RWPE1 (cell line): ENCODE data around the gene BCR.

Experiments used
- CTCF ChIA-PET: fragments of 350-600 bp; sonication (Branson Sonifier 250); formaldehyde crosslinking; extraction: SDS; loops from one replicate; lab custom pipeline; 2021; lab: Yijun Ruan, JAX
- POLR2A ChIA-PET: fragments of 400-600 bp; formaldehyde crosslinking; extraction: SDS; loops from one replicate; lab custom pipeline; 2020; ENCODE audit warnings: antibody characterized with exemption; ENCODE audit not compliant: low non-redundant PET; lab: Yijun Ruan, JAX
- DNase-seq: peaks from one replicate; pipeline ENCODE4 v3.0.0; 2012; ENCODE audit warnings: low spot score
- H3K27ac ChIP-seq: fragments of 450-650 bp; 2 replicates; pipeline ENCODE4 v1.5.1; 2017
- TF ChIP-seq, protein P1 (sequence below): fragments of 450-650 bp; conservative IDR thresholded peaks from 2 replicates; pipeline ENCODE4 v1.5.1; 2017; ENCODE audit warnings: low read depth, mild to moderate bottlenecking

The BCR gene

GRCh38 chr22:23270798-23271596 lies 90.7 kb downstream of the BCR start:
- POLR2A ChIA-PET = interaction anchor here (0.6 kb wide), 1 partner anchor 90 kb away, joined by 3 read pairs; no protein-coding TSS in a partner anchor
- TF ChIP-seq, protein P1, sequence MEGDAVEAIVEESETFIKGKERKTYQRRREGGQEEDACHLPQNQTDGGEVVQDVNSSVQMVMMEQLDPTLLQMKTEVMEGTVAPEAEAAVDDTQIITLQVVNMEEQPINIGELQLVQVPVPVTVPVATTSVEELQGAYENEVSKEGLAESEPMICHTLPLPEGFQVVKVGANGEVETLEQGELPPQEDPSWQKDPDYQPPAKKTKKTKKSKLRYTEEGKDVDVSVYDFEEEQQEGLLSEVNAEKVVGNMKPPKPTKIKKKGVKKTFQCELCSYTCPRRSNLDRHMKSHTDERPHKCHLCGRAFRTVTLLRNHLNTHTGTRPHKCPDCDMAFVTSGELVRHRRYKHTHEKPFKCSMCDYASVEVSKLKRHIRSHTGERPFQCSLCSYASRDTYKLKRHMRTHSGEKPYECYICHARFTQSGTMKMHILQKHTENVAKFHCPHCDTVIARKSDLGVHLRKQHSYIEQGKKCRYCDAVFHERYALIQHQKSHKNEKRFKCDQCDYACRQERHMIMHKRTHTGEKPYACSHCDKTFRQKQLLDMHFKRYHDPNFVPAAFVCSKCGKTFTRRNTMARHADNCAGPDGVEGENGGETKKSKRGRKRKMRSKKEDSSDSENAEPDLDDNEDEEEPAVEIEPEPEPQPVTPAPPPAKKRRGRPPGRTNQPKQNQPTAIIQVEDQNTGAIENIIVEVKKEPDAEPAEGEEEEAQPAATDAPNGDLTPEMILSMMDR = no peak
- DNase-seq = no peak
- CTCF ChIA-PET = no interaction called here
- peak overlapping the region; percentile 51 for H3K27ac ChIP-seq

- no peak for DNase-seq
- TF ChIP-seq, protein P1 = no peak
- ChIA-PET CTCF (no interaction called here), POLR2A (no interaction called here)
- peak overlapping the region; percentile 51 for H3K27ac ChIP-seq
Observed at GRCh38 chr22:23271597-23271908, 91.2 kb downstream of the BCR start.

DNA sequence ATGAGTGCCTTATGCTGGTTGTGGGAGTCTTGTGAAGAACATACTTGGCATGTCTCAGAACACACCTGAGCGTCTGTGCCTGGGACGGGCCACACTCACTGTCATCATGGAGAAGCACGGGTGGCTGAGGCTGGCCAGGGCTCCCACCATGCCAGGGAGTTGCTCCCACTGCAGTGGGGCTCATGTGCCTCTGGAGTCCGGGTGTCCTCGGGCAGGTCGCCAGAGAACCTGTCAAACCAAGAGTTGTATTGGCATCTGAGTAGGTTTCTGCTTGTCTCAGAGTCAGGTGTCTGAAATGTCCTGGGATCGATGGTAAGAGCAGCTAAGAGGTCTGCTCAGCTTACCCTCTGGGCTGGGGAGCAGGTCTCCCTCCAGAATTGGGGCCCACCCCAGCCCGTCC lies 92.1 kb downstream of the BCR start:
- DNase-seq = no peak
- ChIA-PET CTCF (no interaction called here), POLR2A (no interaction called here)
- TF ChIP-seq, protein P1 = no peak
- H3K27ac ChIP-seq = no peak overlapping the region

DNA sequence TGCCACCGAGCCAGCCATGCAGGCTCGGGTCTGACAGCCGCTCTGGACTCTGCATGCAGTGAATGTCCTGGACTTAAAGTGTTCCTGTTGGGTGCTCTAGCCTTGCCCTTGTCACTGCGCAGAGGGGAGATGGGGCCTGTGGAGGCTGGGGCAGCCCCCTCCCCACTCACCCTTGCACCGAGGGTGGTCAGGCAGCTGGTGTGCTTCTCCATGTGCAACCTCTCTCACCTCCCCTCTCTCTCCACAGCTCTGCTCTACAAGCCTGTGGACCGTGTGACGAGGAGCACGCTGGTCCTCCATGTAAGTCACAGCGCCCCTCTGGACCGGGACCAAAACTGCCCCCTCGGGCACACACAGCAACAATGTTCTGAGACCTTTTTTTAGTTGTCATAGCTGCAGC lies 92.5 kb downstream of the BCR start:
- POLR2A ChIA-PET = no interaction called here
- H3K27ac ChIP-seq = peak overlapping the region; percentile 25
- TF ChIP-seq, protein P1 = no peak
- CTCF ChIA-PET = no interaction called here
- no peak for DNase-seq

GRCh38 chr22:23273445-23274145 lies 93.3 kb downstream of the BCR start:
- POLR2A ChIA-PET = no interaction called here
- TF ChIP-seq, protein P1 = no peak
- CTCF ChIA-PET = interaction anchor here (0.7 kb wide), 1 partner anchor 17 kb away, joined by 4 read pairs; no protein-coding TSS in a partner anchor

DNA sequence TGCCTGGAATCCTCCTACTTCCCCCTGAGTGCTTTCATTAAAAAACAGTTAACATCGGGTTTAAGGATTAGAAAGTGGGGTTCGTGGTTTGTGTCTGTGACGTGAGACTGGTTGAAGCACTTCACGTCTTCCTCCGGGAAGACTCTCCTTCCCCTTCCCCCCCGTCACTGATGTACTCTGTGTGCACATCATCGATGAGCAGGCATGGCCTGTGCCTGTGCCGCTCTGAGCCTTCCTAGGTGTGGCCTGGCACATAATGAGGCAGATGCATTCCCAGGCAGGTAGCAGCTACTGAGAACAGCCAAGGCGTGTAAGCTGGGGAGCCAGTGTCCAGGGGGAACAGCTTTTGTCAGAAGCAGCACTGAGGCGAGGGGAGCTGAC lies 93.8 kb downstream of the BCR start:
- POLR2A ChIA-PET = no interaction called here
- TF ChIP-seq, protein P1 = no peak
- H3K27ac ChIP-seq = peak overlapping the region; percentile 25
- CTCF ChIA-PET = interaction anchor here (0.7 kb wide), 1 partner anchor 17 kb away, joined by 4 read pairs; no protein-coding TSS in a partner anchor
- no peak for DNase-seq

More at GRCh38 chr22:23273445-23274145, 93.3 kb downstream of the BCR start:
- peak overlapping the region; percentile 25 for H3K27ac ChIP-seq
- DNase-seq = no peak
